OCI-LY7 (cell line): Measurements from ENCODE around the gene TMCC2.

Experiments used
- CTCF ChIP-seq: fragments of 200-600 bp; sonication (generic); conservative IDR thresholded peaks from 2 replicates; pipeline ENCODE4 v1.5.1; 2014; ENCODE audit warnings: mild to moderate bottlenecking, antibody characterized with exemption, low read length, moderate library complexity, mixed read lengths
- EZH2phosphoT487 ChIP-seq: fragments of 200-600 bp; sonication (generic); IDR thresholded peaks from 2 replicates; pipeline ENCODE4 v1.6.1; 2018; ENCODE audit warnings: low read depth, borderline replicate concordance, mild to moderate bottlenecking, mixed run types, antibody characterized with exemption, low read length, moderate library complexity, mixed read lengths

- TF ChIP-seq CTCF (no peak), EZH2phosphoT487 (no peak)
These were observed 76.9 kb downstream of the TMCC2 start for GRCh38 chr1:205304695-205305070.
